Inflammatory macrophage (primary cell): ENCODE data around the gene CAND2.
"Not testable (repeated sequence)": the region's sequence is repeated elsewhere in the genome, so short reads cannot be mapped to it uniquely, and the experiment has no call there.

Experiments used
- DNase-seq, 2 donors: peaks; one replicate each; pipeline ENCODE4 v3.0.0-alpha.2; 2020 to 2022

Gene CAND2

GRCh38 chr3:12832350-12833221, 36.1 kb downstream of the CAND2 start:
- no peak for DNase-seq

GRCh38 chr3:12833222-12834161, 37.0 kb downstream of the CAND2 start:
- DNase-seq = no peak

GRCh38 chr3:12835052-12835665, 38.7 kb downstream of the CAND2 start:
- DNase-seq = no peak

- no peak for DNase-seq
Observed at GRCh38 chr3:12837295-12837986, 41.0 kb downstream of the CAND2 start.

GRCh38 chr3:12838179-12838965, 41.9 kb downstream of the CAND2 start:
- DNase-seq = no peak

GRCh38 chr3:12839156-12839946, 42.9 kb downstream of the CAND2 start:
- DNase-seq = no peak

- DNase-seq = not testable (repeated sequence)
Observed at GRCh38 chr3:12840148-12840547, 43.7 kb downstream of the CAND2 start.

- DNase-seq = peak in 1 of 2 donors; percentile 40
Observed at GRCh38 chr3:12840591-12841148, 44.2 kb downstream of the CAND2 start.

GRCh38 chr3:12841149-12841969, 44.9 kb downstream of the CAND2 start, which contains the start of gene RPL32:
Gene RPL32 (minus strand): TSS chr3:12841565. CDS start chr3:12840237, 1,328 bp downstream.
- DNase-seq = peak; percentile 97

GRCh38 chr3:12841970-12842328, 45.5 kb downstream of the CAND2 start:
- no peak for DNase-seq

GRCh38 chr3:12842469-12842868, 46.0 kb downstream of the CAND2 start:
- DNase-seq = no peak

GRCh38 chr3:12845811-12846210, 49.3 kb downstream of the CAND2 start:
- no peak for DNase-seq

GRCh38 chr3:12852201-12852600, 55.7 kb downstream of the CAND2 start:
- DNase-seq = no peak

- DNase-seq = peak; percentile 42 to 47
Observed at GRCh38 chr3:12853847-12854246, 57.4 kb downstream of the CAND2 start.

GRCh38 chr3:12854565-12854964, 58.1 kb downstream of the CAND2 start:
- no peak for DNase-seq

GRCh38 chr3:12856626-12857025, 60.1 kb downstream of the CAND2 start:
- no peak for DNase-seq

- DNase-seq = peak in 1 of 2 donors; percentile 22
Observed at GRCh38 chr3:12859840-12860239, 63.4 kb downstream of the CAND2 start.

GRCh38 chr3:12861611-12862010, 65.1 kb downstream of the CAND2 start:
- DNase-seq = no peak

- DNase-seq = no peak
Observed at GRCh38 chr3:12862387-12862786, 65.9 kb downstream of the CAND2 start.
